Measurements from ENCODE around the gene CDH4.

DNA sequence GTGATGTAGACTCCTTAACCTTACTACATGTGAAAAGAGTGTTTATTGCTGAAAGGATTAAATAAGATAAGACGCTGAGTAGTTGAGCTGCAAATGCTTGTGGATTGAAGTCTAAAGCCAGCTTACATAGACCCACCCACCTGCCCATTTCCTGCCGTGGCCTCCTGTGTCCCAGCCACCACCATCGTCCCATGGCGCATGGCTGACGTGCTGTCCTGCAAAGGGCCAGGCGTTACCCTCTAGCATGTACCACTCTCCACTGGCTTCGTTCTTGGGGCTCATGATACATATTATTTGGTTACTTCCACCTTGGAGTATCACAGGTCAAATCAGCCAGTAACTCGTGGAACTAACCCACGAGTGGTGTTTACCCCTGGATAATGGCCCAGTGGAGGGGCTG is 181.8 kb downstream of the CDH4 start:
- TF ChIP-seq POLR2A (IDR thresholded peaks at IDR 0.05; ENCODE audit: low read length) (no peak), GATA1 (IDR thresholded peaks at IDR 0.05; ENCODE audit: low read depth, low read length) (no peak)
